Right lobe of liver (tissue), 6 donors: Measurements from ENCODE around the gene ZSWIM5. TPM values are rescaled to one million over a fixed set of nuclear protein-coding genes. Genes with fewer than 3 reads are reported as not detected.
A peak's percentile ranks its signal among the peaks of the same experiment; 100 is the strongest.
"Not testable (repeated sequence)": the region's sequence is repeated elsewhere in the genome, so short reads cannot be mapped to it uniquely, and the experiment has no call there.

ENCODE experiments used
- ATAC-seq, 4 donors: fragments of 200-7000 bp; cut with Tn5 transposase; one replicate each; pipeline ENCODE4 v1.9.1; 2020; ENCODE audit warnings: mild to moderate bottlenecking in 4 of 4, moderate library complexity in 4 of 4
- DNase-seq, 3 donors: peaks; one replicate each; pipeline ENCODE4 v3.0.0-alpha.2; 2020
- H3K27ac ChIP-seq, 3 donors: fragments of 200-600 bp; one replicate each; pipeline ENCODE4 v1.8.0; 2022
- H3K27me3 ChIP-seq, 2 donors: fragments of 200-600 bp; one replicate each; pipeline ENCODE4 v1.8.0; 2022
- H3K36me3 ChIP-seq, 4 donors: fragments of 200-600 bp; sonication (generic) in 1 of 4; one replicate each; pipeline versions ENCODE4 v1.5.1 to v1.8.0; 2017 to 2022; ENCODE audit warnings: control low read depth in 1 of 4
- H3K4me1 ChIP-seq, 4 donors: fragments of 200-600 bp; sonication (generic) in 1 of 4; one replicate each; pipeline versions ENCODE4 v1.5.1 to v1.8.0; 2017 to 2022; ENCODE audit warnings: control low read depth in 1 of 4
- H3K4me3 ChIP-seq, 3 donors: fragments of 200-600 bp; one replicate each; pipeline ENCODE4 v1.8.0; 2022
- H3K9me3 ChIP-seq, 4 donors: fragments of 200-600 bp; sonication (generic) in 1 of 4; one replicate each; pipeline versions ENCODE4 v1.5.1 to v1.8.0; 2017 to 2022; ENCODE audit warnings: control low read depth in 1 of 4
- CTCF ChIP-seq, 4 donors: fragments of 200-600 bp in 3 of 4; fragments of 450-650 bp in 1 of 4; IDR thresholded peaks; one replicate each; pipeline versions ENCODE4 v1.5.1 to v1.8.0; 2016 to 2022; ENCODE audit warnings: antibody characterized with exemption in 4 of 4, mild to moderate bottlenecking in 2 of 4
- POLR2A ChIP-seq: fragments of 450-650 bp; IDR thresholded peaks from one replicate; pipeline ENCODE4 v1.6.1; 2017; ENCODE audit warnings: antibody characterized with exemption, mild to moderate bottlenecking
- WGBS: methylation state at CpG from one replicate; pipeline ENCODE4 v1.1.6; 2018; ENCODE audit warnings: low coverage, low lambda C conversion rate; ENCODE audit not compliant: insufficient coverage; ENCODE audit errors: missing lambda C conversion rate; 5-methylcytosine and 5-hydroxymethylcytosine counted together
- intact Hi-C, 2 donors: fragments of 100-400 bp; cut with DNase I; formaldehyde crosslinking; loops; one replicate each; pipeline versions ENCODE4 v1.11.2 to v1.14.1; 2022
- total RNA-seq, 6 experiments: library from RNA; depleted of rRNA in 2 of 6; stranded (reverse); fragments of >200 nt in 2 of 6; fragmentation: NEBNext Ultra II Directional in 3 of 6; extraction: Animal tissue kit (Norgen Biotek cat#: 25700) in 3 of 6; gene quantifications; one replicate each; pipeline versions ENCODE4 v1.1.0 to v1.2.4, GENCODE V29; 2016 to 2023
- donor health status: DM: no; HTN: yes; CAD: no.
- donor health status: DM: no; HTN: no; CAD: no.
- donor health status: DM: no; HTN: no; CAD: no.
- donor health status: DM: no; HTN: yes; CAD: no.
- donor health status: DM: no; HTN: yes; CAD: no.

ZSWIM5 gene
- total RNA-seq, 6 experiments from 2014 or later, result 0.18 to 0.46 (median 0.31) TPM

GRCh38 chr1:44988531-44989156 is 217.8 kb downstream of the ZSWIM5 start:
- ATAC-seq, result no peak
- no peaks in the 10 kb centered on the region for H3K27me3 ChIP-seq
- 86% methylated on average over 13 of the region's 24 CpGs for WGBS
- DNase-seq, result no peak
- peaks cover 0 to 10% (median 4%) of the 10 kb centered on the region in 4 donors for H3K4me1 ChIP-seq
- intact Hi-C loops, result no loop called here
- TF ChIP-seq POLR2A (no peak), CTCF (IDR thresholded peaks at IDR 0.05) (no peak)
- H3K4me3 ChIP-seq, result no peak overlapping the region
- no peak overlapping the region for H3K27ac ChIP-seq
- no peaks in the 10 kb centered on the region for H3K9me3 ChIP-seq
- H3K36me3 ChIP-seq, result no peaks in the 10 kb centered on the region

GRCh38 chr1:44985747-44986359 is 220.6 kb downstream of the ZSWIM5 start:
- peak; percentile 2 to 74 (median 34) for ATAC-seq
- TF ChIP-seq CTCF (IDR thresholded peaks at IDR 0.05) (no peak), POLR2A (no peak)
- H3K27me3 ChIP-seq, result no peaks in the 10 kb centered on the region
- DNase-seq, result no peak
- peaks cover 0 to 4% (median 0%) of the 10 kb centered on the region in 4 donors for H3K36me3 ChIP-seq
- WGBS, result 0% methylated on average over 17 of the region's 19 CpGs
- H3K4me1 ChIP-seq, result peaks cover 0 to 10% (median 4%) of the 10 kb centered on the region in 4 donors
- H3K27ac ChIP-seq, result peak overlapping the region; percentile 51 to 66 (median 56)
- peak overlapping the region; percentile 85 to 91 (median 87) for H3K4me3 ChIP-seq
- intact Hi-C loops, result no loop called here
- H3K9me3 ChIP-seq, result no peaks in the 10 kb centered on the region

- DNase-seq, intact Hi-C loops, H3K27me3 ChIP-seq, H3K4me3 ChIP-seq, H3K9me3 ChIP-seq, H3K27ac ChIP-seq, ATAC-seq, H3K4me1 ChIP-seq: not testable (repeated sequence)
- no CpG with 5 or more reads among the region's 4 CpGs for WGBS
- peaks cover 0 to 55% (median 12%) of the 10 kb centered on the region in 4 donors for H3K36me3 ChIP-seq
Observed at GRCh38 chr1:44977372-44977771, 229.0 kb downstream of the ZSWIM5 start.

- no peak overlapping the region for H3K27ac ChIP-seq
- no peaks in the 10 kb centered on the region for H3K27me3 ChIP-seq
- DNase-seq (no peak), ATAC-seq (no peak)
- intact Hi-C loops, result no loop called here
- no peak overlapping the region for H3K4me3 ChIP-seq
- H3K36me3 ChIP-seq, result peaks cover 0 to 59% (median 12%) of the 10 kb centered on the region in 4 donors
- no peaks in the 10 kb centered on the region for H3K4me1 ChIP-seq
- WGBS, result 89% methylated on average over 2 of the region's 2 CpGs
- no peak for TF ChIP-seq POLR2A
- TF ChIP-seq CTCF (IDR thresholded peaks at IDR 0.05), result no peak
- H3K9me3 ChIP-seq, result no peaks in the 10 kb centered on the region
Observed at GRCh38 chr1:44976252-44976651, 230.2 kb downstream of the ZSWIM5 start.

GRCh38 chr1:44973645-44974044 is 232.8 kb downstream of the ZSWIM5 start:
- ATAC-seq (no peak), DNase-seq (no peak)
- Histone ChIP-seq H3K9me3 (no peaks in the 10 kb centered on the region), H3K4me1 (no peaks in the 10 kb centered on the region), H3K4me3 (no peak overlapping the region), H3K27ac (no peak overlapping the region), H3K27me3 (no peaks in the 10 kb centered on the region), H3K36me3 (peaks cover 0 to 38% (median 7%) of the 10 kb centered on the region in 4 donors)
- TF ChIP-seq CTCF (IDR thresholded peaks at IDR 0.05), result no peak
- no peak for TF ChIP-seq POLR2A
- 89% methylated on average over 1 of the region's 1 CpG for WGBS
- intact Hi-C loops, result no loop called here
